GM12878 (cell line): ENCODE measurements around the gene COL27A1. TPM values are rescaled to one million over a fixed set of nuclear protein-coding genes. Genes with fewer than 3 reads are reported as not detected.

Experiments
- ATAC-seq: fragments of 200-7000 bp; cut with Tn5 transposase; 3 replicates; pipeline ENCODE4 v1.9.1; 2020; ENCODE audit warnings: mild to moderate bottlenecking, moderate library complexity
- BruUV-seq: library from RNA; stranded (reverse); fragments of 400-500 nt; replicated peaks from 2 replicates; lab custom pipeline; 2021; lab: Mats Ljungman, UMichigan
- CTCF ChIA-PET: fragments of 300-600 bp; sonication (Branson Sonifier 250); formaldehyde crosslinking; extraction: SDS; loops from one replicate; lab custom pipeline; 2021; ENCODE audit warnings: inconsistent platforms; lab: Yijun Ruan, JAX
- POLR2A ChIA-PET: fragments of 350-600 bp; formaldehyde crosslinking; extraction: SDS; loops from one replicate; lab custom pipeline; 2021; ENCODE audit warnings: inconsistent platforms; lab: Charles Lee
- RAD21 ChIA-PET: fragments of 300-600 bp; sonication (Branson Sonifier 250); formaldehyde crosslinking; loops from one replicate; lab custom pipeline; 2023; ENCODE audit warnings: antibody characterized with exemption; ENCODE audit not compliant: unreplicated experiment; lab: Charles Lee
- SMC1A ChIA-PET: fragments of 300-600 bp; sonication (Branson Sonifier 250); formaldehyde crosslinking; loops from one replicate; lab custom pipeline; 2023; ENCODE audit not compliant: unreplicated experiment, uncharacterized antibody; lab: Charles Lee
- DNase-seq: peaks from one replicate; pipeline ENCODE4 v3.0.0-alpha.2; 2011; ENCODE audit warnings: low read depth, low spot score
- FAIRE-seq: peaks from 3 replicates; lab custom pipeline; 2011; peaks lifted over from hg19 to GRCh38; lab: Jason Lieb, UNC
- H2AFZ ChIP-seq: 2 replicates; pipeline ENCODE4 v1.6.0; 2011; ENCODE audit warnings: low read depth, low read length, control low read depth; ENCODE audit not compliant: control insufficient read depth
- H3K27ac ChIP-seq: 2 replicates; pipeline ENCODE4 v1.5.1; 2011; ENCODE audit warnings: control low read depth; ENCODE audit not compliant: control insufficient read depth, insufficient read depth
- H3K27me3 ChIP-seq, 2 experiments: replicated peaks in 1 of 2; 2 replicates each; pipeline versions ENCODE4 v1.6.0 to v1.6.1; 2011; ENCODE audit warnings: low read length in 1 of 2; ENCODE audit not compliant: control insufficient read depth in 2 of 2, insufficient read depth in 2 of 2
- H3K36me3 ChIP-seq, 2 experiments: 2 replicates each; pipeline ENCODE4 v1.5.1; 2011; ENCODE audit warnings: low read length in 1 of 2; ENCODE audit not compliant: control insufficient read depth in 2 of 2, insufficient read depth in 2 of 2
- H3K4me1 ChIP-seq: 2 replicates; pipeline ENCODE4 v1.6.1; 2011; ENCODE audit warnings: mild to moderate bottlenecking, low read length, moderate library complexity, mixed read lengths; ENCODE audit not compliant: control insufficient read depth, insufficient read depth
- H3K4me2 ChIP-seq: 2 replicates; pipeline ENCODE4 v1.6.0; 2011; ENCODE audit warnings: control low read depth; ENCODE audit not compliant: control insufficient read depth, insufficient read depth
- H3K4me3 ChIP-seq: fragments of 200-600 bp; sonication (generic); 2 replicates; pipeline ENCODE4 v1.5.1; 2016
- H3K79me2 ChIP-seq: 2 replicates; pipeline ENCODE4 v1.6.0; 2011; ENCODE audit warnings: low read length; ENCODE audit not compliant: control insufficient read depth, insufficient read depth
- H3K9ac ChIP-seq: 2 replicates; pipeline ENCODE4 v1.8.0; 2011; ENCODE audit warnings: low read length, control low read depth, mixed read lengths; ENCODE audit not compliant: control insufficient read depth, insufficient read depth
- H3K9me3 ChIP-seq: replicated peaks from 3 replicates; pipeline ENCODE4 v1.5.1; 2011; ENCODE audit warnings: mild to moderate bottlenecking, low read length; ENCODE audit not compliant: control insufficient read depth, insufficient read depth
- H4K20me1 ChIP-seq: 2 replicates; pipeline ENCODE4 v1.6.0; 2011; ENCODE audit not compliant: control insufficient read depth, insufficient read depth
- CHD2 ChIP-seq: IDR thresholded peaks from 2 replicates; pipeline ENCODE4 v1.6.1; 2011; ENCODE audit warnings: low read depth, low read length, improper control_type of control experiment, borderline replicate concordance
- CUX1 ChIP-seq: IDR thresholded peaks from 2 replicates; pipeline ENCODE4 v1.6.1; 2012; ENCODE audit warnings: improper control_type of control experiment, low read depth, low read length; ENCODE audit not compliant: insufficient replicate concordance
- FOS ChIP-seq: IDR thresholded peaks from 3 replicates; pipeline ENCODE4 v1.6.1; 2011; ENCODE audit warnings: borderline replicate concordance; ENCODE audit not compliant: insufficient read length; ENCODE audit errors: extremely low read depth
- HDAC6 ChIP-seq: fragments of 200-600 bp; sonication (generic); IDR thresholded peaks from one replicate; pipeline ENCODE4 v1.8.0; 2017; ENCODE audit warnings: antibody characterized with exemption; ENCODE audit not compliant: unreplicated experiment
- JUNB ChIP-seq: IDR thresholded peaks from 2 replicates; pipeline ENCODE4 v1.6.1; 2016; ENCODE audit warnings: antibody characterized with exemption, mild to moderate bottlenecking
- MEF2B ChIP-seq: fragments of 450-650 bp; IDR thresholded peaks from 2 replicates; pipeline ENCODE4 v1.6.1; 2018; ENCODE audit warnings: mild to moderate bottlenecking, moderate library complexity; ENCODE audit not compliant: partially characterized antibody, poor library complexity, severe bottlenecking
- PKNOX1 ChIP-seq: fragments of 450-650 bp; IDR thresholded peaks from 2 replicates; pipeline ENCODE4 v1.6.1; 2016; ENCODE audit warnings: mild to moderate bottlenecking
- STAT3 ChIP-seq: IDR thresholded peaks from 2 replicates; pipeline ENCODE4 v1.6.1; 2011; ENCODE audit warnings: low read depth, low read length, improper control_type of control experiment
- ZBTB4 ChIP-seq: fragments of 450-650 bp; formaldehyde crosslinking; IDR thresholded peaks from 2 replicates; pipeline ENCODE4 v1.4.0; 2022; ENCODE audit warnings: mild to moderate bottlenecking, moderate library complexity
- WGBS: methylation state at CpG from one replicate; pipeline ENCODE4 v1.1.6; 2016; ENCODE audit warnings: low lambda C conversion rate; ENCODE audit not compliant: insufficient replicate concordance, insufficient coverage; ENCODE audit errors: missing lambda C conversion rate; 5-methylcytosine and 5-hydroxymethylcytosine counted together
- in situ Hi-C: fragments of 300-500 bp; cut with MboI; formaldehyde crosslinking; loops from 9 replicates; pipeline ENCODE4 v1.14.3; 2018; ENCODE audit warnings: mixed read lengths
- intact Hi-C: fragments of 100-400 bp; cut with micrococcal nuclease; formaldehyde crosslinking; loops from one replicate; pipeline ENCODE4 v1.14.2; 2022; ENCODE audit not compliant: unreplicated experiment
- polyA plus RNA-seq, 11 experiments: library from polyadenylated mRNA; depleted of rRNA in 4 of 11; unstranded in 6 of 11; stranded (reverse) in 5 of 11; fragments of >200 nt; fragmentation: Nextera tagmentation in 4 of 11; fragmentation: Illumina TruSeq in 1 of 11; extraction: Ambion mirVana in 4 of 11; extraction: Trizol in 1 of 11; gene quantifications; 1 replicate in 1 of 11; 2 replicates in 10 of 11; pipeline versions ENCODE4 v1.2.1 to v1.2.3, GENCODE V29; 2011 to 2016; ENCODE audit warnings: inconsistent platforms in 2 of 11, missing spikeins in 2 of 11, low read depth in 1 of 11
- total RNA-seq, 4 experiments: library from RNA; depleted of rRNA in 3 of 4; stranded (reverse); fragments of >200 nt in 3 of 4; fragmentation: Illumina TruSeq in 1 of 4; extraction: Trizol in 1 of 4; gene quantifications; 2 replicates each; pipeline versions ENCODE4 v1.2.1 to v1.2.3, GENCODE V29; 2013 to 2021

The COL27A1 gene
- total and polyA plus RNA-seq, 10 of the 15 experiments (the other 5 are each of a cell fraction or from before 2014, with no cell fraction given), result 0.10 TPM; not detected in 9

GRCh38 chr9:114231719-114232449 lies 76.5 kb downstream of the COL27A1 start:
- no peak overlapping the region for H3K9ac ChIP-seq
- BruUV-seq, result no TSS peak
- ChIA-PET POLR2A (no interaction called here), SMC1A (no interaction called here), RAD21 (no interaction called here), CTCF (no interaction called here)
- TF ChIP-seq PKNOX1 (no peak), FOS (no peak), ZBTB4 (CRISPR knock-in tag) (no peak), STAT3 (no peak), CUX1 (no peak), MEF2B (no peak), JUNB (no peak), CHD2 (no peak), HDAC6 (no peak)
- H2AFZ ChIP-seq, result no peak overlapping the region
- in situ Hi-C loops (no loop called here), intact Hi-C loops (no loop called here)
- WGBS, result 23% methylated on average over 12 of the region's 12 CpGs
- no peak overlapping the region for H3K4me3 ChIP-seq
- H3K27me3 ChIP-seq, result peaks cover 3 to 15% of the 10 kb centered on the region in 2 experiments; a peak in 3 of 4 replicates
- no peak overlapping the region for H3K27ac ChIP-seq
- no peak overlapping the region for H3K4me2 ChIP-seq
- no peaks in the 10 kb centered on the region for H3K9me3 ChIP-seq
- no peaks in the 10 kb centered on the region for H3K79me2 ChIP-seq
- H3K36me3 ChIP-seq, result no peaks in the 10 kb centered on the region
- H4K20me1 ChIP-seq, result no peaks in the 10 kb centered on the region
- ATAC-seq, result no peak
- no peak for FAIRE-seq
- no peaks in the 10 kb centered on the region for H3K4me1 ChIP-seq
- DNase-seq, result no peak
